ENCODE results near the gene TRIM17. TPM values are rescaled to one million over a fixed set of nuclear protein-coding genes. Genes with fewer than 3 reads are reported as not detected.

TRIM17 gene
- total and polyA plus RNA-seq, 10 donors, result 0.36 to 7.1 (median 4.7) TPM

- DNase-seq, result peak; percentile 94
- Histone ChIP-seq H3K4me3 (peak overlapping the region; percentile 41 to 85 (median 52)), H3K4me1 (peaks cover 13 to 61% (median 41%) of the 10 kb centered on the region in 6 donors), H3K9me3 (no peaks in the 10 kb centered on the region), H3K27ac (peak overlapping the region; percentile 81 to 95 (median 90)), H3K27me3 (replicated peaks in 1 of 7) (peaks cover 0 to 58% (median 0%) of the 10 kb centered on the region in 7 donors), H3K36me3 (peaks cover 0 to 6% (median 0%) of the 10 kb centered on the region in 6 donors)
- TF ChIP-seq POLR2AphosphoS5 (IDR thresholded peaks at IDR 0.05) (peak; percentile 97 to 99 (median 98)), POLR2A (IDR thresholded peaks at IDR 0.05) (peak in 2 of 3 donors; percentile 6 to 82), CTCF (IDR thresholded peaks at IDR 0.05 in 8 of 11, conservative IDR thresholded peaks at IDR 0.05 in 3 of 11) (peak in 9 of 11 experiments; percentile 32 to 57 (median 37))
- intact Hi-C loops (cut with DNase I; ENCODE audit: low total_unique reads), result no loop called here
- WGBS, 5 donors, result 1% methylated on average over 50 to 74 of the region's 74 CpGs
Measured at GRCh38 chr1:228457396-228458176, 40.9 kb upstream of the TRIM17 start.

- DNase-seq, result no peak
- intact Hi-C loops (cut with DNase I; ENCODE audit: low total_unique reads), result no loop called here
- Histone ChIP-seq H3K4me3 (peak overlapping the region; percentile 41 to 85 (median 52)), H3K27me3 (replicated peaks in 1 of 7) (peaks cover 0 to 54% (median 0%) of the 10 kb centered on the region in 7 donors), H3K27ac (peak overlapping the region; percentile 81 to 95 (median 90)), H3K36me3 (peaks cover 0 to 6% (median 0%) of the 10 kb centered on the region in 6 donors), H3K9me3 (no peaks in the 10 kb centered on the region), H3K4me1 (peaks cover 13 to 62% (median 41%) of the 10 kb centered on the region in 6 donors)
- TF ChIP-seq POLR2A (IDR thresholded peaks at IDR 0.05), result no peak
- no peak for TF ChIP-seq POLR2AphosphoS5 (IDR thresholded peaks at IDR 0.05)
- TF ChIP-seq CTCF (IDR thresholded peaks at IDR 0.05 in 8 of 11, conservative IDR thresholded peaks at IDR 0.05 in 3 of 11), result no peak
- 1 to 7% (median 5%) methylated on average over 11 to 13 of the region's 13 CpGs for WGBS, 5 donors
Measured at GRCh38 chr1:228457017-228457395, 40.3 kb upstream of the TRIM17 start.

GRCh38 chr1:228456252-228457016 lies 39.8 kb upstream of the TRIM17 start:
- H3K27me3 ChIP-seq (replicated peaks in 1 of 7), result peaks cover 0 to 48% (median 0%) of the 10 kb centered on the region in 7 donors
- peaks cover 0 to 8% (median 0%) of the 10 kb centered on the region in 6 donors for H3K36me3 ChIP-seq
- WGBS, 5 donors, result 45 to 63% (median 62%) methylated on average over 6 of the region's 6 CpGs
- H3K4me1 ChIP-seq, result peaks cover 13 to 62% (median 41%) of the 10 kb centered on the region in 6 donors
- intact Hi-C loops (cut with DNase I; ENCODE audit: low total_unique reads), result no loop called here
- DNase-seq, result no peak
- peak overlapping the region; percentile 41 to 85 (median 52) for H3K4me3 ChIP-seq
- TF ChIP-seq POLR2AphosphoS5 (IDR thresholded peaks at IDR 0.05) (no peak), POLR2A (IDR thresholded peaks at IDR 0.05) (no peak), CTCF (IDR thresholded peaks at IDR 0.05 in 8 of 11, conservative IDR thresholded peaks at IDR 0.05 in 3 of 11) (no peak)
- H3K9me3 ChIP-seq, result no peaks in the 10 kb centered on the region
- H3K27ac ChIP-seq, result peak overlapping the region; percentile 81 to 95 (median 90)
